Choroid plexus epithelial cell (primary cell): ENCODE results near the gene PRL.
A peak's percentile ranks its signal among the peaks of the same experiment; 100 is the strongest.

Experiments
- DNase-seq: peaks from one replicate; pipeline ENCODE4 v3.0.0-alpha.2; 2010; ENCODE audit warnings: low read depth
- H3K4me3 ChIP-seq: 2 replicates; pipeline ENCODE4 v1.5.1; 2011; ENCODE audit warnings: low read depth, mild to moderate bottlenecking, control low read depth, low read length, moderate library complexity
- CTCF ChIP-seq: conservative IDR thresholded peaks from 2 replicates; pipeline ENCODE4 v1.5.1; 2011; ENCODE audit warnings: low read depth, mild to moderate bottlenecking, control low read depth, inconsistent platforms, low read length, moderate library complexity

Gene PRL

GRCh38 chr6:22328474-22328873, 31.6 kb upstream of the PRL start:
- no peak for DNase-seq
- no peak overlapping the region for H3K4me3 ChIP-seq
- no peak for TF ChIP-seq CTCF

GRCh38 chr6:22327881-22328280, 31.0 kb upstream of the PRL start:
- no peak for TF ChIP-seq CTCF
- DNase-seq, result no peak
- no peak overlapping the region for H3K4me3 ChIP-seq

GRCh38 chr6:22326500-22326899, 29.7 kb upstream of the PRL start:
- TF ChIP-seq CTCF, result no peak
- H3K4me3 ChIP-seq, result no peak overlapping the region
- no peak for DNase-seq

DNA sequence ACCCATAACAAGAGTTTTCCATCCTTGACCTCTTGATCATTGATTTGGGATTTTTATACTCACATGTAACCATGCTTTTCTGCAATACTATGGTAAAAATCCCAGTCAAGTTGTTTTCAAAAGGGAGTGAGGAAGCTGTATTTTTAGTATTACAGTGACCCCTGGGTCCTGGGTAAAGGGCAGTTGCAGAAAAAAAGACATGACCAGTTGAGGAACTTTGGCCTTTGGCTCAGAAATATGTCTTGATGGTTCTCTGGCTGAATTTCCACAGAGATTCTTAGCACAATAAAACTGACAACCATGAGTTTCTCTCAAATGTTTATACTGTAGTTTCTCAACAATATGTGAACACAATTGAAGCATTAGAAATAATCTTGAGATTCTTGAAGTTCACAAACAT, 28.6 kb upstream of the PRL start:
- no peak for TF ChIP-seq CTCF
- DNase-seq, result peak; percentile 45
- no peak overlapping the region for H3K4me3 ChIP-seq

DNA sequence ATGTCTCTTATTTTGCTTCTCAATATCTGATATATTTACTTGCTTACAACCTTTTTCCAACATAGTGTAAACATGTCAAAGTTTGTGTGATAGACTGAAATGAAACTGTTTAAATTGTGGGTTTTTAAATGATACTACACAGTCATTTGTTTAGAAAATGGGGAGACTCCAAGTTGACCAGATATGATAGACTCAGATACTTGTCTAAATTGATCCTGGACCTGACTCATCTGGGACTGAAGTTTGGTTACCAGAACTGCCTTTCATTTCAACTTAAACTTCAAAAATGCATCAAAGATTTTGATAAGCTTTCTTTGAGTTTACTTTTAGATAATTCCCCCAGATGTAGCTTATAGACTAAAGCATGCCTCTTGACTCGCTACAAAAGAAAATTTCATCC, 27.0 kb upstream of the PRL start:
- no peak for TF ChIP-seq CTCF
- H3K4me3 ChIP-seq, result no peak overlapping the region
- no peak for DNase-seq

- no peak overlapping the region for H3K4me3 ChIP-seq
- TF ChIP-seq CTCF, result no peak
- peak; percentile 70 for DNase-seq
Measured at GRCh38 chr6:22322103-22323030, 25.5 kb upstream of the PRL start.

GRCh38 chr6:22320750-22321149, 23.9 kb upstream of the PRL start:
- DNase-seq, result peak; percentile 79
- no peak for TF ChIP-seq CTCF

More at GRCh38 chr6:22320750-22321149, 23.9 kb upstream of the PRL start:
- no peak overlapping the region for H3K4me3 ChIP-seq
